Mesenchymal stem cell (in vitro differentiated cells and primary cell): ENCODE measurements around the gene RAMACL.

Source experiments
- DNase-seq: peaks from one replicate; pipeline ENCODE4 v3.0.0-alpha.2; 2013
- H2AFZ ChIP-seq: one replicate; pipeline ENCODE4 v1.6.1; 2013; ENCODE audit warnings: low read depth, mild to moderate bottlenecking, control low read depth, inconsistent platforms, low read length, moderate library complexity
- H2AK5ac ChIP-seq: 2 replicates; pipeline ENCODE4 v1.6.1; 2013; ENCODE audit warnings: low read length, moderate library complexity, mild to moderate bottlenecking, inconsistent platforms; ENCODE audit not compliant: severe bottlenecking
- H2BK120ac ChIP-seq: one replicate; pipeline ENCODE4 v1.6.1; 2013; ENCODE audit warnings: low read depth, mild to moderate bottlenecking, inconsistent platforms, low read length, moderate library complexity
- H2BK12ac ChIP-seq, 2 experiments: one replicate each; pipeline ENCODE4 v1.6.1; 2013; ENCODE audit warnings: inconsistent platforms in 2 of 2, low read length in 2 of 2, mild to moderate bottlenecking in 2 of 2, moderate library complexity in 2 of 2, control low read depth in 1 of 2
- H2BK15ac ChIP-seq: one replicate; pipeline ENCODE4 v1.6.1; 2013; ENCODE audit warnings: mild to moderate bottlenecking, low read depth, inconsistent platforms; ENCODE audit not compliant: poor library complexity, severe bottlenecking
- H2BK5ac ChIP-seq: 2 replicates; pipeline ENCODE4 v1.6.1; 2013; ENCODE audit warnings: low read depth, mild to moderate bottlenecking, low read length, control low read depth, inconsistent platforms; ENCODE audit not compliant: poor library complexity, severe bottlenecking
- H3K14ac ChIP-seq, 2 experiments: one replicate each; pipeline ENCODE4 v1.6.1; 2013; ENCODE audit warnings: inconsistent platforms in 2 of 2, low read length in 2 of 2, control low read depth in 1 of 2, mild to moderate bottlenecking in 1 of 2, moderate library complexity in 1 of 2
- H3K18ac ChIP-seq, 2 experiments: one replicate each; pipeline ENCODE4 v1.6.1; 2013; ENCODE audit warnings: inconsistent platforms in 2 of 2, low read length in 2 of 2, control low read depth in 1 of 2, low read depth in 1 of 2, mild to moderate bottlenecking in 1 of 2
- H3K23ac ChIP-seq, 2 experiments: one replicate each; pipeline ENCODE4 v1.6.1; 2013; ENCODE audit warnings: inconsistent platforms in 2 of 2, low read length in 2 of 2, mild to moderate bottlenecking in 2 of 2, moderate library complexity in 2 of 2, control low read depth in 1 of 2
- H3K27ac ChIP-seq: 2 replicates; pipeline ENCODE4 v1.5.1; 2013; ENCODE audit warnings: mild to moderate bottlenecking, moderate library complexity, low read length, control low read depth, inconsistent platforms; ENCODE audit not compliant: poor library complexity, severe bottlenecking
- H3K27me3 ChIP-seq, 2 experiments: 2 replicates each; pipeline versions ENCODE4 v1.6.1 to v1.7.0; 2013; ENCODE audit warnings: low read length in 2 of 2, mild to moderate bottlenecking in 2 of 2, moderate library complexity in 2 of 2, control low read depth in 1 of 2, inconsistent platforms in 1 of 2; ENCODE audit not compliant: control insufficient read depth in 1 of 2, insufficient read depth in 1 of 2
- H3K36me3 ChIP-seq, 2 experiments: 2 replicates each; pipeline versions ENCODE4 v1.6.1 to v1.7.0; 2013; ENCODE audit warnings: low read length in 2 of 2, control low read depth in 1 of 2, inconsistent platforms in 1 of 2, low read depth in 1 of 2, mild to moderate bottlenecking in 1 of 2; ENCODE audit not compliant: insufficient read depth in 2 of 2, control insufficient read depth in 1 of 2
- H3K4ac ChIP-seq, 2 experiments: one replicate each; pipeline ENCODE4 v1.6.1; 2013; ENCODE audit warnings: inconsistent platforms in 2 of 2, low read length in 2 of 2, mild to moderate bottlenecking in 2 of 2, moderate library complexity in 2 of 2, control low read depth in 1 of 2, low read depth in 1 of 2
- H3K4me1 ChIP-seq: 2 replicates; pipeline ENCODE4 v1.6.1; 2013; ENCODE audit warnings: low read depth, low read length, control low read depth; ENCODE audit not compliant: control insufficient read depth, insufficient read depth
- H3K4me2 ChIP-seq: 2 replicates; pipeline ENCODE4 v1.6.1; 2013; ENCODE audit warnings: low read length, mild to moderate bottlenecking, inconsistent platforms; ENCODE audit not compliant: poor library complexity, severe bottlenecking
- H3K4me3 ChIP-seq, 2 experiments: 2 replicates each; pipeline versions ENCODE4 v1.5.1 to v1.7.0; 2013; ENCODE audit warnings: low read length in 2 of 2, mild to moderate bottlenecking in 2 of 2, control low read depth in 1 of 2, low read depth in 1 of 2; ENCODE audit not compliant: insufficient read depth in 1 of 2
- H3K79me1 ChIP-seq: replicated peaks from 2 replicates; pipeline ENCODE4 v1.6.1; 2013; ENCODE audit warnings: mild to moderate bottlenecking, control low read depth, low read length, inconsistent platforms; ENCODE audit not compliant: poor library complexity, severe bottlenecking
- H3K9ac ChIP-seq: 2 replicates; pipeline ENCODE4 v1.7.0; 2013; ENCODE audit warnings: mild to moderate bottlenecking, low read length, moderate library complexity
- H3K9me3 ChIP-seq: 2 replicates; pipeline ENCODE4 v1.7.0; 2013; ENCODE audit warnings: mild to moderate bottlenecking, low read length; ENCODE audit not compliant: control insufficient read depth
- H4K8ac ChIP-seq: one replicate; pipeline ENCODE4 v1.6.1; 2013; ENCODE audit warnings: inconsistent platforms, mild to moderate bottlenecking, low read length, moderate library complexity
- H4K91ac ChIP-seq: one replicate; pipeline ENCODE4 v1.6.1; 2013; ENCODE audit warnings: mild to moderate bottlenecking, low read length, inconsistent platforms
- WGBS: methylation state at CpG from one replicate; pipeline ENCODE4 v1.1.7; 2013; ENCODE audit warnings: mixed read lengths; 5-methylcytosine and 5-hydroxymethylcytosine counted together

RAMACL gene

DNA sequence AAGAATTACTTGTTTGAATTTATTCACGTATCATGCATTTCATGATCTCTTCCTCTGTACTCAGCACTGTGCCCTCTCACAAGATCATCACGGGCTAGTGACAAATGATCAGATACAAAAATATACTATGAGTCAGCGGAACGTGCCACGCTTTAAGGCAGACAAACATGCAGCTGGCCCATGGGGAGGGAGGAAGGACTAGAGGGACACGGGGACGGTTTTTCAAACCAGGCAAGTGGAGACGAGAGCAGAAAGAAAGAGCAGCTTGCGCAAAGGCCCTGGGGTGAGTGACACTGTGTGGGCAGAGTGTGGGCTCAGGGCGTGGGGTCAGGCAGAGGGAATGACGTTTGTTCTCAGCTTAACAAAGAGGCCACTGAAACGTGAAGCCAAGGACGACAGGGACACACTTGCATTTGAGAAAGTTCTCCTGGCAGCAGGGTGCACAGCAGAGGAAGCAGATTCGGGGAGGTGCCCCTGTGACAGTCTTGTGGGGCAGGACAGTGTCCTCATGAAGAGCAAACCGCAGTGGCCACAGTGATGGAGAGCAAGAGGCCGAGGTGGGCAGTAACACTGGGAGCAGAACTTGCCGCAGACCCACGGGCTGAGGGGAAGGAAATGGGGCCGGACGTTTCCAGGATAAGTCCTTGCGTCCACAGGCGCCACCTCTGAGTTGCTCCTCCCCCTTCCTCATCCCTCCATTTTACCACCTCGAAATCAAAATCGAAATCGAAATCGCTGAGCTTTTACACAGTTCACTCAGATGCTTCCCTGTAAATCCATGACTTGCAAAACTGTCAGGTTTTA is 47.5 kb upstream of the RAMACL start:
- Histone ChIP-seq H3K4me1 (peaks cover 5% of the 10 kb centered on the region), H3K4me2 (no peak overlapping the region), H3K27me3 (peaks cover under 1 to 40% of the 10 kb centered on the region in 2 experiments), H2BK12ac (peak overlapping the region in 1 of 2 experiments; percentile 6), H3K14ac (no peak overlapping the region), H3K36me3 (no peaks in the 10 kb centered on the region), H4K91ac (peak overlapping the region; percentile 23), H3K18ac (peak overlapping the region in 1 of 2 experiments; percentile 49), H4K8ac (no peak overlapping the region), H2BK5ac (no peak overlapping the region), H2AFZ (no peak overlapping the region), H3K9me3 (no peaks in the 10 kb centered on the region), H3K4me3 (no peak overlapping the region), H3K23ac (peak overlapping the region in 1 of 2 experiments; percentile 85), H2AK5ac (no peak overlapping the region), H2BK15ac (no peak overlapping the region), H3K9ac (no peak overlapping the region), H3K79me1 (no peaks in the 10 kb centered on the region), H2BK120ac (no peak overlapping the region), H3K27ac (no peak overlapping the region), H3K4ac (no peak overlapping the region)
- 83% methylated on average over 26 of the region's 26 CpGs for WGBS
- peak; percentile 68 for DNase-seq

GRCh38 chr6:166632731-166633130 is 46.3 kb upstream of the RAMACL start:
- Histone ChIP-seq H3K27ac (no peak overlapping the region), H2BK15ac (no peak overlapping the region), H2AFZ (no peak overlapping the region), H3K14ac (no peak overlapping the region), H3K4me2 (no peak overlapping the region), H3K79me1 (no peaks in the 10 kb centered on the region), H2AK5ac (no peak overlapping the region), H3K18ac (no peak overlapping the region), H2BK5ac (no peak overlapping the region), H3K4ac (no peak overlapping the region), H4K8ac (no peak overlapping the region), H3K36me3 (no peaks in the 10 kb centered on the region), H3K9ac (no peak overlapping the region), H4K91ac (no peak overlapping the region), H2BK12ac (no peak overlapping the region), H3K27me3 (peaks cover 0 to 33% of the 10 kb centered on the region in 2 experiments), H3K9me3 (no peaks in the 10 kb centered on the region), H2BK120ac (no peak overlapping the region), H3K23ac (no peak overlapping the region), H3K4me3 (no peak overlapping the region), H3K4me1 (peaks cover 6% of the 10 kb centered on the region)
- 97% methylated on average over 9 of the region's 11 CpGs for WGBS
- DNase-seq, result no peak

DNA sequence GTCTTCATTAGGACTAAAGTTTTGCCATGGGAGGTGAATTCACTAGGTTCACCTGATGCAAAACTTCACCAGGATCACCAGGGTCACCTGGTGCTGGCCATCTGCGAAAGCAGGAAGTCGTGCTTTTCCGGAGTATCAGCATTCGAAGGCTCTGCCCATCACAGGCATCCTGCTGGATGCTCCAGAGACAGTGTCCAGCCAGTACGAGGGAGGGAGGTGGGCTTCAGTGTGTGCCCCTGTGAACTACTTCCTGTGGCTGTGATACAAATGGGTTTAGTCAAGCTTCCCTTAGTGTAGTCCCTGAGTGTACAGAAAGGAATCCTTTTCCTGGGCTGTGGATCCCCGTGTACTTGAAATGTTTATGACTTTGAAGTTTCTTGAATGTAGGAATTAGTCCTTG is 44.0 kb upstream of the RAMACL start:
- H3K18ac ChIP-seq, result peak overlapping the region in 1 of 2 experiments; percentile 26
- WGBS, result 67% methylated on average over 6 of the region's 6 CpGs
- no peak overlapping the region for H3K4ac ChIP-seq
- no peak overlapping the region for H2AK5ac ChIP-seq
- no peak overlapping the region for H2BK120ac ChIP-seq
- H3K4me2 ChIP-seq, result no peak overlapping the region
- no peak overlapping the region for H2BK5ac ChIP-seq
- H3K4me3 ChIP-seq, result no peak overlapping the region
- peaks cover 2% of the 10 kb centered on the region for H3K79me1 ChIP-seq
- DNase-seq, result no peak
- H3K27me3 ChIP-seq, result peaks cover 0 to 21% of the 10 kb centered on the region in 2 experiments
- H3K27ac ChIP-seq, result no peak overlapping the region
- no peak overlapping the region for H2AFZ ChIP-seq
- no peak overlapping the region for H4K91ac ChIP-seq
- no peaks in the 10 kb centered on the region for H3K9me3 ChIP-seq
- no peak overlapping the region for H3K9ac ChIP-seq
- peak overlapping the region; percentile 2 to 11 for H2BK12ac ChIP-seq
- H3K4me1 ChIP-seq, result peaks cover 13% of the 10 kb centered on the region
- H4K8ac ChIP-seq, result no peak overlapping the region
- H2BK15ac ChIP-seq, result no peak overlapping the region
- no peaks in the 10 kb centered on the region for H3K36me3 ChIP-seq
- no peak overlapping the region for H3K23ac ChIP-seq
- peak overlapping the region in 1 of 2 experiments; percentile 83 for H3K14ac ChIP-seq

DNA sequence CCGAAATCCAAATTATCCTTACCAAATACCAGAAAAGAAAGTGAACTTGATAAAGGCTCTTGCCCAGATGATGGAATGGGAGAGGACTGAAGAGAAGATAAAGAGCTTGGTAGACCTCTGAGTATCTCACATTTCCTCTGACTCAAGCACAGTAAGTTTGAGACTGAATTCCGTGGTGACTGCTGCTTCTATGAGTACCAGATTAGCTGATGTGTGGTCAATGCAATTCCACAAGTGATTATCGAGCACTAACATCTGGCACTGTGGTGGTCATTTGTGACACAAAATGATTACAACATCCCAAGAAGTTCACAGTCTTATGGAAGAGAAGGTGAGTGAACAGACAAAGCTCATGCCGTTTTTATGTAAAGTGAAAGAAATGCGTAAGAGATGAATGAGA is 43.1 kb upstream of the RAMACL start:
- no peaks in the 10 kb centered on the region for H3K9me3 ChIP-seq
- H3K14ac ChIP-seq, result no peak overlapping the region
- H3K36me3 ChIP-seq, result no peaks in the 10 kb centered on the region
- H2AFZ ChIP-seq, result no peak overlapping the region
- H3K23ac ChIP-seq, result no peak overlapping the region
- no peak overlapping the region for H3K9ac ChIP-seq
- no peak overlapping the region for H3K4ac ChIP-seq
- no peak overlapping the region for H3K27ac ChIP-seq
- peaks cover 13% of the 10 kb centered on the region for H3K4me1 ChIP-seq
- no peak overlapping the region for H2AK5ac ChIP-seq
- no peak overlapping the region for H2BK12ac ChIP-seq
- no peak overlapping the region for H4K8ac ChIP-seq
- no peak overlapping the region for H3K18ac ChIP-seq
- no peak overlapping the region for H2BK5ac ChIP-seq
- H4K91ac ChIP-seq, result no peak overlapping the region
- peaks cover 2% of the 10 kb centered on the region for H3K79me1 ChIP-seq
- 73% methylated on average over 4 of the region's 5 CpGs for WGBS
- no peak overlapping the region for H2BK120ac ChIP-seq
- H3K4me3 ChIP-seq, result no peak overlapping the region
- H2BK15ac ChIP-seq, result no peak overlapping the region
- no peak overlapping the region for H3K4me2 ChIP-seq
- peaks cover 0 to 21% of the 10 kb centered on the region in 2 experiments for H3K27me3 ChIP-seq
- peak; percentile 77 for DNase-seq
